GM23338 (cell line): ENCODE data around the gene LNX1. TPM values are rescaled to one million over a fixed set of nuclear protein-coding genes. Genes with fewer than 3 reads are reported as not detected.

Experiments used
- ATAC-seq: fragments of 200-7000 bp; cut with Tn5 transposase; 3 replicates; pipeline ENCODE4 v1.9.1; 2020
- DNase-seq: peaks from one replicate; pipeline ENCODE4 v3.0.0-alpha.2; 2015; ENCODE audit warnings: low spot score
- H2AFZ ChIP-seq: fragments of 200-600 bp; sonication (generic); 2 replicates; pipeline ENCODE4 v1.8.0; 2016; ENCODE audit warnings: antibody characterized with exemption, mild to moderate bottlenecking, moderate library complexity
- H3F3A ChIP-seq: fragments of 200-600 bp; sonication (generic); replicated peaks from 2 replicates; pipeline ENCODE4 v1.8.0; 2017; ENCODE audit warnings: antibody characterized with exemption, mixed run types, low read depth
- H3K27ac ChIP-seq: fragments of 200-600 bp; sonication (generic); 2 replicates; pipeline ENCODE4 v1.6.1; 2016; ENCODE audit warnings: low read depth
- H3K27me3 ChIP-seq: fragments of 200-600 bp; sonication (generic); 2 replicates; pipeline ENCODE4 v1.8.0; 2016; ENCODE audit warnings: mild to moderate bottlenecking, mixed run types, moderate library complexity; ENCODE audit not compliant: insufficient read depth
- H3K36me3 ChIP-seq: fragments of 200-600 bp; sonication (generic); 2 replicates; pipeline ENCODE4 v1.8.0; 2016; ENCODE audit warnings: mild to moderate bottlenecking; ENCODE audit not compliant: insufficient read depth
- H3K4me1 ChIP-seq: fragments of 200-600 bp; sonication (generic); 2 replicates; pipeline ENCODE4 v1.8.0; 2016; ENCODE audit warnings: mild to moderate bottlenecking, moderate library complexity; ENCODE audit not compliant: insufficient read depth
- H3K4me2 ChIP-seq: fragments of 200-600 bp; sonication (generic); 2 replicates; pipeline ENCODE4 v1.7.1; 2017; ENCODE audit warnings: mixed run types
- H3K4me3 ChIP-seq: fragments of 200-600 bp; sonication (generic); 2 replicates; pipeline ENCODE4 v1.6.1; 2016; ENCODE audit warnings: mixed run types
- H3K79me2 ChIP-seq: fragments of 200-600 bp; sonication (generic); replicated peaks from 2 replicates; pipeline ENCODE4 v1.8.0; 2017; ENCODE audit warnings: mild to moderate bottlenecking; ENCODE audit not compliant: insufficient read depth
- H3K9me2 ChIP-seq: fragments of 200-600 bp; sonication (generic); 2 replicates; pipeline ENCODE4 v1.8.0; 2017; ENCODE audit not compliant: insufficient read depth
- H4K20me1 ChIP-seq: fragments of 200-600 bp; sonication (generic); replicated peaks from 2 replicates; pipeline ENCODE4 v1.8.0; 2017; ENCODE audit warnings: mild to moderate bottlenecking; ENCODE audit not compliant: insufficient read depth
- H3K27ac Mint-ChIP-seq: 2 replicates; pipeline ENCODE4 v1.8.0; 2020; ENCODE audit warnings: inconsistent platforms, mild to moderate bottlenecking, moderate library complexity, mixed read lengths
- H3K27me3 Mint-ChIP-seq: 3 replicates; pipeline ENCODE4 v1.8.0; 2022; ENCODE audit warnings: low read depth, mild to moderate bottlenecking, moderate library complexity, mixed read lengths, inconsistent platforms; ENCODE audit not compliant: insufficient read depth, poor library complexity
- H3K36me3 Mint-ChIP-seq: 3 replicates; pipeline ENCODE4 v1.8.0; 2021; ENCODE audit warnings: low read depth, mild to moderate bottlenecking, inconsistent platforms, moderate library complexity, mixed read lengths
- H3K4me1 Mint-ChIP-seq: 3 replicates; pipeline ENCODE4 v1.8.0; 2020; ENCODE audit warnings: mild to moderate bottlenecking, inconsistent platforms, mixed read lengths
- H3K4me3 Mint-ChIP-seq: 3 replicates; pipeline ENCODE4 v1.8.0; 2021; ENCODE audit warnings: moderate library complexity, mild to moderate bottlenecking, inconsistent platforms, mixed read lengths
- H3K9me3 Mint-ChIP-seq: 3 replicates; pipeline ENCODE4 v1.8.0; 2020; ENCODE audit warnings: moderate library complexity, mild to moderate bottlenecking, inconsistent platforms, mixed read lengths
- CREB1 ChIP-seq: fragments of 250-450 bp; sonication (Bioruptor Pico); IDR thresholded peaks from 2 replicates; pipeline ENCODE4 v1.5.0; 2020; ENCODE audit warnings: low read depth, mild to moderate bottlenecking, moderate library complexity
- CTCF ChIP-seq, 2 experiments: fragments of 200-600 bp in 1 of 2; sonication (generic) in 1 of 2; conservative IDR thresholded peaks; 2 replicates each; pipeline versions ENCODE4 v1.5.1 to v1.6.1; 2016 to 2017; ENCODE audit warnings: antibody characterized with exemption in 2 of 2, low read depth in 2 of 2, mild to moderate bottlenecking in 2 of 2, moderate library complexity in 1 of 2
- EZH2 ChIP-seq: fragments of 200-600 bp; sonication (generic); IDR thresholded peaks from one replicate; pipeline ENCODE4 v1.8.0; 2017; ENCODE audit warnings: antibody characterized with exemption, mild to moderate bottlenecking, low read depth; ENCODE audit not compliant: unreplicated experiment
- JUNB ChIP-seq: IDR thresholded peaks from one replicate; pipeline ENCODE4 v1.6.1; 2016; ENCODE audit warnings: antibody characterized with exemption; ENCODE audit not compliant: unreplicated experiment
- POLR2AphosphoS5 ChIP-seq: IDR thresholded peaks from 2 replicates; pipeline ENCODE4 v1.6.1; 2016; ENCODE audit warnings: antibody characterized with exemption, low read depth
- REST ChIP-seq: IDR thresholded peaks from one replicate; pipeline ENCODE4 v1.6.1; 2018; ENCODE audit warnings: antibody characterized with exemption; ENCODE audit not compliant: unreplicated experiment
- ZNF462 ChIP-seq: fragments of 250-450 bp; sonication (Bioruptor Pico); IDR thresholded peaks from 2 replicates; pipeline ENCODE4 v1.5.0; 2020; ENCODE audit warnings: mild to moderate bottlenecking, moderate library complexity
- polyA plus RNA-seq: library from polyadenylated mRNA; unstranded; fragments of >200 nt; fragmentation: Nextera tagmentation; extraction: Ambion mirVana; gene quantifications from 2 replicates; pipeline ENCODE4 v1.2.1, GENCODE V29; 2016
- total RNA-seq: library from RNA; depleted of rRNA; stranded (reverse); fragments of >200 nt; shearing (Covaris generic); gene quantifications from 2 replicates; pipeline ENCODE4 v1.2.3, GENCODE V29; 2014

The LNX1 gene
- total and polyA plus RNA-seq, 2 experiments from 2014 or later: 5.4 to 6.4 TPM

GRCh38 chr4:53465281-53465680, 126.0 kb downstream of the LNX1 start:
- H3K27ac ChIP-seq: no peak overlapping the region
- H3K27me3 ChIP-seq: no peaks in the 10 kb centered on the region
- no peak for TF ChIP-seq CTCF (conservative IDR thresholded peaks at IDR 0.05; ENCODE audit: low read depth in 2 of 2)
- TF ChIP-seq ZNF462 (CRISPR knock-in tag): no peak
- no peak for TF ChIP-seq POLR2AphosphoS5
- no peak for TF ChIP-seq CREB1
- no peak for TF ChIP-seq EZH2
- TF ChIP-seq JUNB: no peak
- TF ChIP-seq REST: no peak
- Mint-ChIP-seq H3K4me3 (no peak overlapping the region), H3K9me3 (peaks cover 38% of the 10 kb centered on the region), H3K27me3 (peaks cover 5% of the 10 kb centered on the region), H3K27ac (no peak overlapping the region), H3K4me1 (no peaks in the 10 kb centered on the region), H3K36me3 (peaks cover 64% of the 10 kb centered on the region)
- no peaks in the 10 kb centered on the region for H3F3A ChIP-seq
- H3K36me3 ChIP-seq: peaks cover 3% of the 10 kb centered on the region
- DNase-seq: no peak
- ATAC-seq: no peak
- no peak overlapping the region for H2AFZ ChIP-seq
- H3K9me2 ChIP-seq: no peaks in the 10 kb centered on the region
- no peak overlapping the region for H3K4me3 ChIP-seq
- no peaks in the 10 kb centered on the region for H4K20me1 ChIP-seq
- no peaks in the 10 kb centered on the region for H3K4me1 ChIP-seq
- H3K79me2 ChIP-seq: no peaks in the 10 kb centered on the region
- no peak overlapping the region for H3K4me2 ChIP-seq
